CD4-positive, alpha-beta T cell (primary cell): ENCODE data around the gene TXNRD2. TPM values are rescaled to one million over a fixed set of nuclear protein-coding genes. Genes with fewer than 3 reads are reported as not detected.

ENCODE experiments used
- ATAC-seq: fragments of 200-7000 bp; cut with Tn5 transposase; one replicate; pipeline ENCODE4 v1.10.0; 2022; ENCODE audit warnings: mild to moderate bottlenecking; ENCODE audit not compliant: poor library complexity
- CTCF ChIA-PET: fragments of 350-600 bp; sonication (Branson Sonifier 250); formaldehyde crosslinking; loops from one replicate; lab custom pipeline; 2021; ENCODE audit warnings: antibody characterized with exemption, inconsistent platforms; lab: Charles Lee
- POLR2A ChIA-PET: fragments of 350-600 bp; sonication (Branson Sonifier 250); formaldehyde crosslinking; loops from one replicate; lab custom pipeline; 2021; ENCODE audit warnings: antibody characterized with exemption, inconsistent platforms; lab: Charles Lee
- DNase-seq, 14 experiments: peaks; one replicate each; pipeline ENCODE4 v3.0.0-alpha.2; 2013 to 2020; ENCODE audit warnings: mixed read lengths in 2 of 14
- H3K27ac ChIP-seq, 2 donors: one replicate each; pipeline versions ENCODE4 v1.5.1 to v1.7.0; 2013; ENCODE audit warnings: low read length in 2 of 2, low read depth in 1 of 2, mild to moderate bottlenecking in 1 of 2
- H3K27me3 ChIP-seq, 2 experiments: 1 replicate in 1 of 2; 2 replicates in 1 of 2; pipeline versions ENCODE4 v1.6.1 to v1.7.0; 2013; ENCODE audit warnings: low read length in 2 of 2, control low read depth in 1 of 2, mild to moderate bottlenecking in 1 of 2, moderate library complexity in 1 of 2; ENCODE audit not compliant: insufficient read depth in 2 of 2, control insufficient read depth in 1 of 2
- H3K36me3 ChIP-seq: one replicate; pipeline ENCODE4 v1.6.1; 2013; ENCODE audit warnings: low read length, control low read depth; ENCODE audit not compliant: insufficient read depth
- H3K4me1 ChIP-seq: one replicate; pipeline ENCODE4 v1.6.1; 2013; ENCODE audit warnings: low read length, control low read depth; ENCODE audit not compliant: insufficient read depth
- H3K4me3 ChIP-seq: one replicate; pipeline ENCODE4 v1.5.1; 2013; ENCODE audit warnings: mild to moderate bottlenecking, low read length, moderate library complexity
- H3K9me3 ChIP-seq, 2 experiments: 1 replicate in 1 of 2; 2 replicates in 1 of 2; pipeline versions ENCODE4 v1.6.1 to v1.7.0; 2013; ENCODE audit warnings: low read length in 2 of 2, mild to moderate bottlenecking in 2 of 2, control low read depth in 1 of 2, moderate library complexity in 1 of 2; ENCODE audit not compliant: control insufficient read depth in 1 of 2, insufficient read depth in 1 of 2
- H3K27ac Mint-ChIP-seq: one replicate; pipeline ENCODE4 v1.8.0; 2020; ENCODE audit warnings: mixed read lengths
- H3K27me3 Mint-ChIP-seq: one replicate; pipeline ENCODE4 v1.8.0; 2021; ENCODE audit warnings: mixed read lengths
- H3K36me3 Mint-ChIP-seq: one replicate; pipeline ENCODE4 v1.8.0; 2021; ENCODE audit warnings: low read depth, mixed read lengths
- H3K4me1 Mint-ChIP-seq: one replicate; pipeline ENCODE4 v1.8.0; 2021; ENCODE audit warnings: low read depth, mixed read lengths
- H3K4me3 Mint-ChIP-seq: one replicate; pipeline ENCODE4 v1.8.0; 2020; ENCODE audit warnings: mild to moderate bottlenecking, mixed read lengths
- H3K9me3 Mint-ChIP-seq: one replicate; pipeline ENCODE4 v1.8.0; 2020; ENCODE audit warnings: mixed read lengths
- intact Hi-C, 2 experiments: fragments of 100-400 bp; cut with DNase I in 1 of 2; cut with micrococcal nuclease in 1 of 2; formaldehyde crosslinking; loops; one replicate each; pipeline versions ENCODE4 v1.15.1 to v1.9.0; 2023 to 2025; cut with DNase I, micrococcal nuclease
- total RNA-seq, 174 experiments: library from RNA in 2 of 174; stranded (reverse) in 2 of 174; gene quantifications; one replicate each; pipeline ENCODE4 v1.2.3 and lab custom pipeline; 2021 to 2026
- TF ChIP-seq, protein P1 (sequence below): fragments of 200-600 bp; IDR thresholded peaks from one replicate; pipeline ENCODE4 v1.8.0; 2022; ENCODE audit warnings: antibody characterized with exemption, mild to moderate bottlenecking

Gene TXNRD2
- total RNA-seq, 2 experiments from 2014 or later, result 18.6 to 19.5 TPM

DNA sequence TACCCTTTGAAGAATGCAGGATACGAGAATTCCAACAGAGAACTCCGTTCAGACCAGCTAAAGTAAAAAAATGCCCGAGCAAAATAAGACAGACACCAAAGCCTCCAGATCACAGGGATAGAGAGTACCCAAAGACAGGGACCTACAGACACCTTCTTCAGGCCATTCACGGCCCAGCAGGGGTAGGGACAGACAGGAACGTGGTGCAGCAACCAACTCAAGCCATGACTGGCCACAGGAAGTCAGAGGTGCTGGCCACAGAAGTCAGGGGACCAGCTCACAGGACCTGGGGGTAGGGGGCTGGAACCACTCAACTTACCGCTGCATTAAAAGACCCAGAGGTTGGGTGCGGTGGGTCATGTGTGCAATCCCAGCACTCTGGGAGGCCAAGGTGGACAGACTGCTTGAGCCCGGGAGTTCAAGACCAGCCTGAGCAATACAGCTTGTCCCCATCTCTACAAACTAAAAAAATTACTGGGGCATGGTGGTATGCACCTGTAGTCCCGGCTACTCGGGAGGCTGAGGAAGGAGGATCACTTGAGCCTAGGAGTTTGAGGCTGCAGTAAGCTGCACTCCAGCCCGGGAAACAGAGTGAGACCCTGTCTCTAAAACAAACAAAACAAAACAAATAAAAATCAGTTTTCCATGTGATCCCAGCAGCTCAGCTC, 39.9 kb downstream of the TXNRD2 start:
- Mint-ChIP-seq H3K4me1 (peaks cover 8% of the 10 kb centered on the region), H3K9me3 (no peaks in the 10 kb centered on the region), H3K4me3 (no peak overlapping the region), H3K36me3 (peaks cover 10% of the 10 kb centered on the region), H3K27ac (no peak overlapping the region), H3K27me3 (no peaks in the 10 kb centered on the region)
- ATAC-seq (no peak), DNase-seq (no peak)
- H3K9me3 ChIP-seq, result no peaks in the 10 kb centered on the region
- TF ChIP-seq, protein P1, sequence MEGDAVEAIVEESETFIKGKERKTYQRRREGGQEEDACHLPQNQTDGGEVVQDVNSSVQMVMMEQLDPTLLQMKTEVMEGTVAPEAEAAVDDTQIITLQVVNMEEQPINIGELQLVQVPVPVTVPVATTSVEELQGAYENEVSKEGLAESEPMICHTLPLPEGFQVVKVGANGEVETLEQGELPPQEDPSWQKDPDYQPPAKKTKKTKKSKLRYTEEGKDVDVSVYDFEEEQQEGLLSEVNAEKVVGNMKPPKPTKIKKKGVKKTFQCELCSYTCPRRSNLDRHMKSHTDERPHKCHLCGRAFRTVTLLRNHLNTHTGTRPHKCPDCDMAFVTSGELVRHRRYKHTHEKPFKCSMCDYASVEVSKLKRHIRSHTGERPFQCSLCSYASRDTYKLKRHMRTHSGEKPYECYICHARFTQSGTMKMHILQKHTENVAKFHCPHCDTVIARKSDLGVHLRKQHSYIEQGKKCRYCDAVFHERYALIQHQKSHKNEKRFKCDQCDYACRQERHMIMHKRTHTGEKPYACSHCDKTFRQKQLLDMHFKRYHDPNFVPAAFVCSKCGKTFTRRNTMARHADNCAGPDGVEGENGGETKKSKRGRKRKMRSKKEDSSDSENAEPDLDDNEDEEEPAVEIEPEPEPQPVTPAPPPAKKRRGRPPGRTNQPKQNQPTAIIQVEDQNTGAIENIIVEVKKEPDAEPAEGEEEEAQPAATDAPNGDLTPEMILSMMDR, result no peak
- no peaks in the 10 kb centered on the region for H3K27me3 ChIP-seq
- ChIA-PET POLR2A (interaction anchor here (1.0 to 1.9 kb wide), 2 partner anchors 10 to 304 kb away, joined by 3 to 10 read pairs; no protein-coding TSS in a partner anchor), CTCF (interaction anchor here (1.8 kb wide), 1 partner anchor 171 kb away, joined by 5 read pairs; no protein-coding TSS in a partner anchor)
- H3K27ac ChIP-seq, result no peak overlapping the region
- intact Hi-C loops, result no loop called here
- H3K4me3 ChIP-seq, result no peak overlapping the region
- H3K4me1 ChIP-seq, result peaks cover 10% of the 10 kb centered on the region
- peaks cover 20% of the 10 kb centered on the region for H3K36me3 ChIP-seq

GRCh38 chr22:19900707-19901436, 40.7 kb downstream of the TXNRD2 start:
- DNase-seq (no peak), ATAC-seq (no peak)
- Mint-ChIP-seq H3K27me3 (no peaks in the 10 kb centered on the region), H3K36me3 (peaks cover 2% of the 10 kb centered on the region), H3K9me3 (no peaks in the 10 kb centered on the region), H3K4me3 (no peak overlapping the region), H3K27ac (no peak overlapping the region), H3K4me1 (peaks cover 16% of the 10 kb centered on the region)
- H3K4me1 ChIP-seq, result peaks cover 18% of the 10 kb centered on the region
- H3K9me3 ChIP-seq, result peaks cover 0 to 3% of the 10 kb centered on the region in 2 experiments
- TF ChIP-seq, protein P1, result no peak
- ChIA-PET POLR2A (interaction anchor here (1.0 to 1.9 kb wide), 3 partner anchors 9 to 303 kb away, joined by 3 to 10 read pairs (median 3); no protein-coding TSS in a partner anchor), CTCF (interaction anchor here (1.5 kb wide), 1 partner anchor 170 kb away, joined by 3 read pairs; no protein-coding TSS in a partner anchor)
- intact Hi-C loops, result no loop called here
- H3K36me3 ChIP-seq, result peaks cover 17% of the 10 kb centered on the region
- H3K27ac ChIP-seq, result no peak overlapping the region
- no peak overlapping the region for H3K4me3 ChIP-seq
- no peaks in the 10 kb centered on the region for H3K27me3 ChIP-seq

DNA sequence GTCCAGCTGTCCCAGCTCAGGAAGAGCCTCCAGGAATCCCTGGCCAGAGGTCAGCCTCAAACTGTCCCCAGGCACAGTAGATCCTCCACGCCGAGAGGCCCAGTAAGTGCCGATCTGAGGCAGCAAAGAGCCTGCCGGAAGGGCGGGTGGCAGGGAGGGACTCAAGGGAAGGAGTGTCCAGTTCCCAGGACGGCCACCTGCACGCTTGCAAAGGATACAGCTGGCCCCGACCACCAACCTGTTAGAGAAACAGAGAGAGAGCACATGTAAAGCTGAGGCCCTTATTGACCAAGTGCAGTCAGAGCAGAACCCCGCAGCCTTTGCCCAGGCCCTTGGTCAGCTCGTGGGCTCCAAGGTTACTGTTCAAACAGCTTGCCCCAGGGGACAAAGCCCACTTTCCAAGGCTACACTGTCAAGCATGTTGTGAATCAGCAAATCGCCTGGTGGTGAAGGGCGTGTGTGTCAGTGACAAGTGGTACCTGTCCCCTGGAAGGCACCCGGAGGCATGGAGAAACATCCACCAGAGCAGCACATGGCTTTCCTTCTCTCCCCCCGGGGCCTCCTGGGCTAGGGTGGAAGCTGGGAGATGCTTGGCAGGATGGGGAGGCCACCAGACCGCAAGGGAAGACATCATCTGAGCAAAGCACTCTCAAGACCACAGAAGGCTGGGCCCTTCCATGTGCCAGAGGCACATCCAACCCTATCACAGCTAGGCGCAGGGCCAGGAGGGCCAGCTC, 42.6 kb downstream of the TXNRD2 start:
- TF ChIP-seq, protein P1, result no peak
- ChIA-PET POLR2A (interaction anchor here (1.0 to 1.4 kb wide), 2 partner anchors 30 to 43 kb away, joined by 5 to 6 read pairs; no protein-coding TSS in a partner anchor), CTCF (interaction anchor here (1.3 to 1.5 kb wide), 2 partner anchors 44 to 169 kb away, joined by 3 read pairs; no protein-coding TSS in a partner anchor)
- Mint-ChIP-seq H3K9me3 (no peaks in the 10 kb centered on the region), H3K4me1 (peaks cover 31% of the 10 kb centered on the region), H3K36me3 (peaks cover 3% of the 10 kb centered on the region), H3K27me3 (no peaks in the 10 kb centered on the region), H3K4me3 (no peak overlapping the region), H3K27ac (no peak overlapping the region)
- Histone ChIP-seq H3K9me3 (peaks cover 0 to 3% of the 10 kb centered on the region in 2 experiments), H3K4me3 (no peak overlapping the region), H3K27me3 (no peaks in the 10 kb centered on the region), H3K4me1 (peaks cover 37% of the 10 kb centered on the region), H3K36me3 (peaks cover 20% of the 10 kb centered on the region), H3K27ac (no peak overlapping the region)
- DNase-seq (no peak), ATAC-seq (no peak)
- intact Hi-C loops, result no loop called here
